HG03439 (cell line): Measurements from ENCODE around the gene PWP2.
"Not testable (repeated sequence)": the region's sequence is repeated elsewhere in the genome, so short reads cannot be mapped to it uniquely, and the experiment has no call there.

Source experiments
- ATAC-seq: cut with Tn5 transposase; IDR thresholded peaks from one replicate; pipeline ENCODE4 v1.9.1; 2021; ENCODE audit warnings: mild to moderate bottlenecking, moderate library complexity; ENCODE audit not compliant: unreplicated experiment

PWP2 gene

DNA sequence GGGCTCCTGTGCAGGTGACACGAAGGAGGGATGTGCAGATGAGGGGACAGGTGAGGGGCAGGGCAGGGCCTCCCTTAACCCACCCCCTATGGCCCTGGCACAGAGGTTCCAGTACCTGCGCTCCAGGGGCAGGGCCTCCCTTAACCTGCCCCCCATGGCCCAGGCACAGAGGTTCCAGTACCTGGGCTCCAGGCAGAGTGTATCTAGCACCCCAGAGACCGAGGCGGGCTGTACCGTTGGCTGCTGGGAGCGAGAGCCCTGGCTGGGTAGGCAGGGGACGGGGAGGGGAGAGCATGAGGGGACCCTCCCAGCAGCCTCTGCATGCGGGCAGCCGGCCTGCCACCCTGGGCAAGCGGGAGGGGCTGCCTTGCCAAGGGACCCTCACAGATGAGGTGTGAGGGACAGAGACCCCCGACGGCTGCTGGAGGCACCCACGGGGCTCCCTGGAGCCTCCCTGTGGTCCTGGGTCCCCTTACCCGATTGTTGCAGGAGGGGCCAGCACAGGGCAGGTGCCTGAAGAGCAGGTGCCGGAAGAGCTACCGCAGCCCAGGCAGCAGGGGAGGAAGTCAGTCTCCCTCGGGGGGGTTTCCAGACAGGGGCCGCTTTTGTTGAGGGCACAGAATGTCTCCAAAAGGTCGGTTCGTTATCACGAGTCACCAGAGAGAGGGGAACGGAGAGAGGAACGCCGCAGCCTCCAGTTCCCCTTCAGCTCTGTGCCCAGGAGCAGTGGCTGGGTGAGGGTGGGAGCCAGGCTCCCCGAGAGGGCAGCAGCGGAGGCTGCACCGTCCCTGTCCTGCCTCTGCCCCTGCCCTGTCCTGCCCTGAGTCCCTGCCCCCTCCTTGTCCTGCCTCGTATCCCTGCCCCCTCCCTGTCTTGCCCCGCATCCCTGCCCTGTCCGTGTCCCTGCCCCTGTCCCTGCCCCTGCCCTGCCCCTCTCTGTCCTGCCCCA, 52.4 kb downstream of the PWP2 start:
- not testable (repeated sequence) for ATAC-seq

DNA sequence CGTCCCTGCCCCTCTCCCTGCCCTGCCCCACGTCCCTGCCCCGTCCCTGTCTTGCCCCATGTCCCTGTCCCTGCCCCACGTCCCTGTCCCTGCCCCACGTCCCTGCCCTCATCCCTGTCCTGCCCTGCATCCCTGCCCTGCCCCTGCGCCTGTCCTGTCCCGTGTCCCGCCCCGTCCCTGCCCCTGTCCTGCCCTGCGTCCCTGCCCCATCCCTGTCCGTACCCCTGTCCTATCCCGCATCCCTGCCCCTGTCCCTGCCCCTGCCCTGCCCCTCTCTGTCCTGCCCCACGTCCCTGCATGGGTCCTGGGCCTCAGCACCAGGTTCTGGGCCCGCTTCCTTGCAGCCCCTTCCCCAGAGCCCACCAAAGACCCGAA, 53.1 kb downstream of the PWP2 start:
- not testable (repeated sequence) for ATAC-seq

DNA sequence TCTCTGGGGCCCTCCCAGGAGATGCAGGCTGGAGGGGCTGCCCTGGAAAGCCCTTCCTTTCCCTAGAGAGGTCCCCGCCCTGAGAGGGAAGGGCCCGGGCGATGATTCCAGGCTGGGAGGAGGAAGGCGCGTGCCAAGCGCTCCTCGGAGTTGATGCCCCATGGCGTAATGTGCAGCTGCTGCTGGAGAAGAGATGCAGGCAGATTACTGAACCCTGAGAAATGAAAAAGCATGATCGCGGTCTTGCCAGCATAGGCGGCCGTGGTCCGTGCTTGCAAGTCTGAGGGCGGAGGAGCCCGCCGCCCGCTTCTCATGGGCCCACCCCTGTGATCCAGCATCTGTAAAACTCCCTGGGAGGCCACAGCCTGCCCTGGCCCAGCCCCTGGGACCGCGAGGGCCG, 53.6 kb downstream of the PWP2 start:
- ATAC-seq = not testable (repeated sequence)

DNA sequence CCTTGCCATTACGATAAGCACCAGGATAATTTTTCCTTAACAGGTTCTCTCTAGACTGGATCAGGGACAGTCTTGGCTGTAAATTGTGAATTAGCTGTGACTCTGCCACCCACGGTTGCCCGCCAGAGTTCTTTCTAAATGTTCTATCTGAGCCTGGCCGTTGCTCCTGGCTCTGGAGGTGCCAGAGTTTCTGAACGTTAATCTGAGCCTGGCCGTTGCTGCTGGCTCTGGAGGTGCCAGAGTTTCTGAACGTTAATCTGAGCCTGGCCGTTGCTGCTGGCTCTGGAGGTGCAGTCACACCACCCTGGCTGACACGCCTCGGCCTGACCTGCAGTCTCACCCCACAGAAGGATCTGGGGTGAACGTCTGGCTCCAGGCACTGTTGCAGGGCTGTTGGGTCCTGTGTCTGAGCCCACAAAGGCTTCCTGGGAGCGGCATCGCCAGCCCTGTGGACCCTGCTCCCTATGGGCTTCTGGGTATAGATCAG, 56.0 kb downstream of the PWP2 start:
- not testable (repeated sequence) for ATAC-seq

DNA sequence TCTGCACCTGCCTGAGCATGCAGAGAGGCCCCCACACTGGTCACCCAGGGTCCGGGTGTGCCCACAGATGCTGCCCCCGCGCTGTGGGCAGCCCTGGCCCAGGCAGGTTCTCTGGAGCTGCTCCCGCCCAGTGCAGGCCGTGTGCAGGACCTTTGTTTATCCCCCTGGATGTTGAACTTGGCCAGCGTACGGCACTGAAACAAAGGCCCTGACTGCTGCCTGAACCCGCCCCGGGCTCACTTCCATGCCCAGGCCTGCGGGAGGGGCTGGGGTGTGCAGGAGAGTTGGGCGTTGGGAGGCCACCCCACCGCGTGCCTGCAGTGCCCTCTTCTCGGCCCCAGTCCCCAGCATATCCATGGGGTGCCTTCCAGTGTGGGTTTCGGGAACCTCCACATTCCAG, 58.7 kb downstream of the PWP2 start:
- not testable (repeated sequence) for ATAC-seq

DNA sequence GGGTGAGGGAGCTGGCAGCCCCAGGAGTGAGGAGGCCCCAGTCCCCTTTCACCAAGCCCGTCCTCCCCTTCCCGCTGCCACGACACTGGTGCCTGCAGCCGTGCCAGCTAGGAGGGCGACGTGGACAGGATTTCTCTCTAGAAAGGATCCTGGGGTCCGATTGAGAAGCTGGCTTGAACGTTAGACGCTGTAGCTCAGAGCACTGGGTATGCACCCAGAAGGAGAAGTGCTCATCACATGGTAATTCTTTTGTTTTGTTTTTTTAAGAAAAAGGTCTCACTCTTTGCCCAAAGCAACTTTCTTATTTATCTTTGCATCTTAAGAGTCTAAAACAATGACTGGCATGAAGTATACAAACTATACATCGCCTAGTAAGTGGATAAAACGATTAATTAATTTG, 60.3 kb downstream of the PWP2 start:
- not testable (repeated sequence) for ATAC-seq

DNA sequence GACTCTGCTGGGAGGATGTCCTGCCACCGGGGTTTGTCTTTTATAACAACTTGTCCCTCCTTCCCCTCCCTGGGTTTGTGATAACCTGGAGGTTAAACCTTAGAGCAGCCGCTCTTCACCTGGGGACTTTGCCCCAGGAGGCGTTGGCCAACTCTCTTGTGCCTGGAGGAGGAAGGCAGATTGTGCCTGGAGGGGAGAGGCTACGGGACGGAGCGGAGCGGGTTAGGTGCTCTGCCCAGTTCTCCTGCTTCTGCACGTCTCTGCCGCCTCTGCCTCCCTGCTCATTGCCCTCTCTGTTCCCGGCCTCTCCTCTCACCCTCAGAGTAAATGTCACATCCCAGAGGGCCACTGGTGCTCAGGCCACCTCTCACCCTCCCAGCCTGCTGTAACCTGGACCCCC, 63.1 kb downstream of the PWP2 start:
- ATAC-seq = not testable (repeated sequence)

DNA sequence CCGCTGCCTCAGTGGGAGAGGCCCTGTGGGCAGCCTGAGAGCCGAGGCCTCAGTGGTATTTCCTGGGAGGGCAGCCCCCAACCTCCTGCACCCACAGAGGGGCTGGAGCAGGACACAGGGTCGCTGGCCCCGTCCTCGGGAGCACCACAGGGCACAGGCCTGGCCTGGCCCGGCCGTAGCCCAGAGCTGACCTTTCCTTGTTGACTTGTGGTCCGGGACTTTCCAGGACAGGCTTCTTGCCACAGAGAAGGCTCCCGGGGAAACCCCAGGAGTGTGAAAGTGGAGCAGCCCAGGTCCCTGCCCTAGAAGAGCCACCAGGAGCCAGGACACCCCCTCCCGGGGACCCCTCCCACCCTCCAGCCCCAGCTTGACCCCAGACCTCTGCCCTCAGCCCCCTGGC, 63.7 kb downstream of the PWP2 start:
- not testable (repeated sequence) for ATAC-seq

DNA sequence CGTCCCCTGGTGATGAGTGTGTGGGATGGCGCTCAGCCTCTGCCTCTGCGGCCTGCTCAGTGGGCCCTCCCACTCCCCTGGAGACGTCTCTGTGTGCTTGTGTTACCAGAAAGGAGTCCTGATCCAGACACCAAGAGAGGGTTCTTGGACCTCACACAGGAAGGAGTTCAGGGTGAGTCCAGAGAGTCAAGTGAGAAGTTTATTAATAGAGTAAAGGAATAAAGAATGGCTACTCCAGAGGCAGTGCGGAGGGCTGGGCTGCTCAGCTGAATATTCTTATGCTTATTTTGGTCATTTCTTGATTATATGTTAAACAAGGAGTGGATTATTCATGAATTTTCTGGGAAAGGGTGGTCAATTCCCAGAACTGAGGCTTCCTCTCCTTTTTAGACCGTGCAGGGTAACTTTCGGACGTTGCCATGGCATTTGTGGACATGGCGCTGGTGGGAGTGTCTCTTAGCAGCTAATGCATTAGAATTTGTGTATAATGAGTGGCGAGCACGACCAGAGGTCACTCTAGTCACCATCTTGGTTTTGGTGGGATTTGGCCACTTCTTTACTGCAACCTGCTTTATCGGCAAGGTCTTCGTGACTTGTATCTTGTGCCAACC, 64.9 kb downstream of the PWP2 start:
- ATAC-seq = not testable (repeated sequence)

DNA sequence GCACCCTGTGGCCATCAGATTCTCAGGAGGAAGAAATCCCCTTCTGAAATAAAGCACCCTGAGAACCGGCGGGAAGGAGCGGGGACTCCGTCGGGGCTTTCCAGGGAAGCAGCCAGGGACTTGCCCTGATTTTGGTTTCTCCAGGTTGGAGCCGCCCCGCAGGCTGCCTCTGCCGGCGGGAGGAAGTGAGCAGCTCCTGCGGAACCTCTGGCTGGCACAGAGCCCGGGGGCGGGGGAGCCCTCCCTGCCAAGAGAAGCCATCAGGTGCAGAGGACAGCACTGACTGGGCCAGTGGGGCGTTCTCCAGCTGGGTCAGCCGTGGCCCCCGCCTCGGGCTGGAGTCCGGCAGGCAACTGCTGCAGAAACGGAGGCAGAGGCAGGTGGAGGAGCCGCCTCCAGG, 65.5 kb downstream of the PWP2 start:
- not testable (repeated sequence) for ATAC-seq

DNA sequence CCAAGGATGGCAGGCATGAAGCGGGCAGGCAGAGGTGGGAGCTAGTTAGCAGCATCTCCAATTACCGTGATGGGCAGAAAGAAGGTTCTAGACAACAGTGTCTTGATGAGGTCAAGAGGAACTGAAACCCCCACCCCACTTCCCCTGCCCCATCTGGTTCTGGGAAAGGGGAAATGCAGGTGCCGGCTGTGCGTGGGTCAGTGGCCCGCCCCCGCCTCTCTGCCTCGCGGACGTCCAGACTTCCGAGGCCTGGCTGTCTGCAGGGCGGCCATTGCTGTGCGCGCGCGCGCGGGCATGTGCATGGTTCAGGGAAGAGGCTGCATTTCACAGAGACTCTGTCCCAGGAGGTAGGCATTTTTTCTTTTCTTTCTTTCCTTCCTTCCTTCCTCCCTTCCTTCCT, 68.0 kb downstream of the PWP2 start:
- ATAC-seq = peak; percentile 56

DNA sequence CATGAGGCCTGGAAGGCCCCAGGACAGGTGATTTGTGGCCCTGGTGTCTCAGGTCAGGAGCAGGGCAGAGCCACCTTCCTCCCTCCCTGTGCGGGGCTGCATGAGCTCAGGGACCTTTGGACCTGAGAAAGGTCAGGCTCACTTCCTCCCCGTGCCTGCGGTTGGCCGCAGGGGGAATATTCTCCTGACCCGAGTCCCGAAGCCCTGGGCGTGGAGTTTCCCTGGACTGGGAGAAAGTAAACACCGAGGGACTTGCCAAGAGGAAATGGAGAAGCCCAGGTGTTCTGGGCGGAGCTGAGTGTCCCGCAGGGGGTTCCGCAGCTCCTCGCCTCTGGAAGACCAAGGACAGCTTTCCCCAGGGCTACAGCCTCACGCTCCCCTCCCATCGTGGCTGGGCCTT, 68.9 kb downstream of the PWP2 start:
- not testable (repeated sequence) for ATAC-seq
